HG03460 (cell line): ENCODE results near the gene PDLIM5.
"Not testable (repeated sequence)": the region's sequence is repeated elsewhere in the genome, so short reads cannot be mapped to it uniquely, and the experiment has no call there.

Source experiments
- ATAC-seq: cut with Tn5 transposase; IDR thresholded peaks from one replicate; pipeline ENCODE4 v1.9.1; 2021; ENCODE audit not compliant: unreplicated experiment

Gene PDLIM5

DNA sequence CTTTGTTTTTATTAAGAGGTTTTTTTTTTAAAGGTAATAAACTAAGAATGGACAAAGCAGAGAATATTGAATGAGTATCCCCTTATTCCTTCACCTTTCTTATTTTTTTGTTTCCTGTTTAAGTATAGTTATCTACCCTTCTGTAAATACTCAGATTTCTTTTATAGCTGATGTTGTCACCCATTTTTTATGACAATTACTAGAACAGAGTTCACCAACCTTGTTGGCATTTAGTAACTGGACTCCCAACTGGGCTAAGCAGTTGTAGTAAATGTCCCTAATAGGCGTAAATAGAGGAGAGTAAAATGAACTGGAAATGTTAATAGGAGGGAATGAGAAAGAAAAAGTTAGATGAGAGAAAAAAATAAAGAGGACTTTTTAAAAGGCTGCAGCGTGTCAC is 9.8 kb downstream of the PDLIM5 start:
- no peak for ATAC-seq

DNA sequence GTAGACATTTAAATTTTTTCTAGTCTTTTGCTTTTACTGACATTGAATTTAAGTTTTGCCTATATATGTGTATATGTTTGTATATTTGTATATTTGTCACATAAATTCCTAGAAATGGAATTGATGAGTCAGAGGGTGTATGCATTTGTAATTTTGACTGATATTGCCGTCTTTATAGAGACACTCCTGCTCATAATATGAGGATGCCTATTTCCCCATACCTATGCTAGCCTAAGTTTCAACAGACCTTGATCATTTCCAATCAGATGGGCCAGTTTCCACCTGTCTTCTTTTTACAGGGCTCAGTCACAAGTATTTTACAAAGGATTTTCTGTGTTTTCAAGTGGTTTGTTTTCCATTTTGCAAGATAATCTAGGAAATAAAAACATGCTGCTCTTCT is 10.8 kb downstream of the PDLIM5 start:
- ATAC-seq, result no peak

DNA sequence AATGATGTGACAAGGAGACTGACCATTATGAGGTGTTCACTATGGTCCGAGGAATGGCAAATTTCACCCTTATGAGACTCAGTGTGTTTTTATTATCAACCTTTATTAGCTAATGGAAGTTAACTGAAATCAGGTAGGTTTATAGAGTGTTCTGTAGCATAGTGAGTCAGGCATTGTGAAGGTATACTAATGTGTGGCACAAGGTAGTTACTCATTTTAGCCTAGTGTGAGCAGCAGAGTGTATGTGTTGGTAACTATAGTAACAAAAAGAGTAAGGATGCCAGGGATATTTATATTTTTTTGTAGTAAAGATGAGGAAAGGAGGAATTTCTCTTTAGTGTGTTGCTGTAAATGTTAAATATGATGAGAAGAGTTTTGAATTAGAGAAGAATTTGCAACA is 12.0 kb downstream of the PDLIM5 start:
- no peak for ATAC-seq

DNA sequence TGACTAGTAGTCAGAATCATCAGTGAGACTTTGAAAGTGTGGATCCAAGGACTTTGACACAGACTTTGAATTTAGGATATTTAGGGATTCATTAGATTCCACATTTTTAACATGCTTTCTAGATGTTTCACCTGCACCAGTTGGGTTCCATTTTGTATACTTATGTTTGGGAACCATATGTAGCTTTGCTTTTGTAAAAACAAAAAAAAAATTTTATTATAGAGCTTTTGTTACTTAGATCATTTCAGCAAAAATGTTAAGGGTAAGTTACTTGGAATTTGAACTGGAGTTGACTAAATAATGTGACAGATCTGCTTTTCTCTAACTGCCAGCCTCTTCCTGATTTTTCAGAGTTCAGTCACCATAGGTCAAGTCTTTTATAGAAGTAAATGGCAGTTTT is 14.6 kb downstream of the PDLIM5 start:
- no peak for ATAC-seq

DNA sequence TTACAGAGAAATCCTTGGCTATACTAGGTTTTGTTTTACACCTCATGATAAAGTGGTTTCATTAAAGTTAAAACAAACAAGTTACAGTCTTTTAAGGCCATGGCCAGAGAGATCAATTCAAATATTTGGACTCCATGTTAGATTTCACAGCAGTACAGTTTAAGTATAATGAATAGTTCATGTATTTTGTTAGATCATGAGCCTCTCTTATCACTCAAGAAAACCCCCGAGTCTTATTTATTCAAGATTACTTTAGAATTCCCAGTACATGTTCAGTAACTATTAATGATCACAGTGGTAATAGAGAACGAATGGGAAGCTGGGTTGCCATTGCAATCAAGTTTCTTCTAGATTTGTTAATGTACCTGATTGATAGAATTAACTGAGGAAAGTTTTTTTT is 15.2 kb downstream of the PDLIM5 start:
- ATAC-seq, result no peak

DNA sequence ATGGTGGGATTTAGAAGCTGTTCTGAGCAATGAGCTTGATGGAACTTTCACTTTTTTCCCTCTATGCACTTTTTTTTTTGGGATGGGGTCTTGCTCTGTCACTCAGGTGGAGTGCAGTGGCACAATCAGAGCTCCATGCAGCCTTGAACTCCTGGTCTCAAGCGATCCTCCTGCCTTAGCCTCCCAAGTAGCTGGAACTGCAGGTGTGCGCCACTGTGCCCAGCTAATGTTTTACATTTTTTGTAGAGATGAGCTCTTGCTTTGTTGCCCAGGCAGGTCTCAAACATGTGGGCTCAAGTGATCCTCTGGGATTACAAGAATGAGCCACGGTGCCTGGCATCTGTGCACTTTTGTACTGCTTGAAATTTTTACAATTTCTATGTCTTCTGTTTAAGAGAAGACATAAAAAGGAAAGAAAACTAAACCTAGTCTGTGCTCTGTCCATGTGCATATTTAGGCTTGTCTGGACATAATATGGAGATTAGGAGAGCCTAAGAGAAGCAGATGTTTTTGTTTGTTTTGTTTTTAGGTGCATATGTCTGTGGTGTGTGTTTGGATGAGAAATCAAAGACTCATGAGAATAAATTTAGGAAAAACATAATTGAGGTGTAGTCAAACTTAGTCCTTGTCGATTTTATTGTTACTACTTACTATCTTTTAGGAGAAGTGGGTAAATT is 16.5 kb downstream of the PDLIM5 start:
- ATAC-seq, result no peak

DNA sequence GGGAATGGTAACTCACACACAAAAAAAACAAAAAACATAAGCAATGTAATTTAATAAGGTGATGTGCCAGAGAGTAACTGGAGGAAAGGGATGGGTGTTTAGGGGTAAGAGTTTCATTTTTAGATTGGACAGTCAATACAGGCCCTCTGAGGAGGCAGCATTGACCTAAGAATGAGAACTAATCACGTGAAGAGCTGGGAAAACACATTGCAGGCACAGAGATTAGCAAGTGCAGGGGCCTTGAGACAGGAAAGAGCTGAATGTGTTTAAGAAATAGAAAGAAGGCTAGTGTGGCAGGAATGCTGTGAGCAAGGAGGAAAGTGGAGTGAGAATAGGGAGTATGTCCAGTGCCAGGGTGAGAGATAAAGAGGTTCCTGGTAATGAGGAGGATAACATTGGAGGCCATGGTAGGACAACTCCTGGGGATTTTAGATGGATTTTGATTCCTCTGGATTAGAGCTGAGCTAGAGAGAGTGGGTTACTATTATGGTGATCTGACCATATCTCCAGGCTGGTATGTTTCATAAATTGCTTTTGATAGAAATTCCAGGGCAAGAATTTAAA is 17.6 kb downstream of the PDLIM5 start:
- ATAC-seq, result no peak

DNA sequence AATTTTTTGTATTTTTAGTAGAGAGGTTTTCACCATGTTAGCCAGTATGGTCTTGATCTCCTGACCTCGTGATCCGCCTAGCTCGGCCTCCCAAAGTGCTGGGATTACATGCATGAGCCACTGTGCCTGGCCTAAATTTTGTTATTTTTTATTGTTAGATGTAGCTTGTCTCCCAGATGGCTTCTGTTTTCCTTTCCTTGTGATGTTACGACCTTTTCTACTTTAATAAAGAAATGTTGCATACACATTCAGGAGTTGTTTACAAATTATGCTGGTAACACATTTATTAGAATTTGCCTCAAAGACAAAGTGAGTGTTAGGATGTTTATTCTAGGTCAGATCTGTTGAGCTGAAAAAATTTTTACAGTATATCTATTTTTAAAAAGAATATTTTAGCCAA is 18.4 kb downstream of the PDLIM5 start:
- no peak for ATAC-seq

DNA sequence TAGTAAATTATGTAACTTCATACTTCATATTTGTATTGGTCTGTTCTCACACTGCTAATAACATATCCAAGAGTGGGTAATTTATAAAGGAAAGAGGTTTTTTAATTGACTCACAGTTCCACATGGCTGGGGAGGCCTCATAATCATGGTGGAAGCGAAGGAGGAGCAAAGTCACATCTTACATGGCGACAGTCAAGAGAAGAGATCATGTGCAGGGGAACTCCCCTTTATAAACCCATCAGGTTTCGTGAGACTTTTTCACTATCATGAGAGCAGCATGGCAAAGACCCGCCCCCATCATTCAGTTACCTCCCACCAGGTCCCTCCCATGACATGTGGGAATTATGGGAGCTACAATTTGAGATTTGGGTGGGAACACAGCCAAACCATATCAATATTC is 19.0 kb downstream of the PDLIM5 start:
- not testable (repeated sequence) for ATAC-seq

DNA sequence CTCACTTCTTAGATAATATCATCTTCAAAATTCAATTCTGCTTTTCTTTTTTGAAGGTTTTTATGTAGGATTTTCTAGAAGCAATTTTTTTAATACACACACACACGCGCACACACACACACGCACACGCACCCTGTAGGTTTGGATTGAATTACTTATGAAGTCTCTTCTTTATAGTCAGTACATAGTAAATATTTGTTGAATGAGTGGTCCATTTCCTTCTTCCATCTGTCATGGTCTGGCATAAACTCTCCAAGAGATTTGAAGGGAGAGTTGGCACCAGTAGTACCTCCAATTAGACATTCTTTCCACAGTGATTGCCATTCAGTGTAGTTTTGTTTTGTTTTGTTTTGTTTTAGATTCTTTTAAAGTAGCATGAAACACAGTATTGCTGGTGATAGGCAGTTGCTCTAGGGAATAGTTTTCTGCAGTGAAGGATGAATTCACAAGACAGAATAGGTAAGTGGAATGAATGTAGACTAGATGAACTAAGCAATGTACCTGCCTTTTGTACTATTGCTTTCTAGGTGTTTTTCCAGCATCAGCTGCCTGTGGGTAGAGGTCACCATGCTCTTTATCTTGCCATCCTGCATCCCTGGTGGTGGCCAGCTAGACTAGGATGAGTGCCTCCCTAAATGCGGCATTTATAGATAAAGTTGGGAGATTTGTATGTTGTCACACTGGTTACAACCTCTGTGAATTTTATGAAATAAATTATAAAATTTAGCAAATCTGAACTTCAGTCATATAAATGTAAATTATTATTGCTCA is 20.5 kb downstream of the PDLIM5 start:
- ATAC-seq, result no peak

DNA sequence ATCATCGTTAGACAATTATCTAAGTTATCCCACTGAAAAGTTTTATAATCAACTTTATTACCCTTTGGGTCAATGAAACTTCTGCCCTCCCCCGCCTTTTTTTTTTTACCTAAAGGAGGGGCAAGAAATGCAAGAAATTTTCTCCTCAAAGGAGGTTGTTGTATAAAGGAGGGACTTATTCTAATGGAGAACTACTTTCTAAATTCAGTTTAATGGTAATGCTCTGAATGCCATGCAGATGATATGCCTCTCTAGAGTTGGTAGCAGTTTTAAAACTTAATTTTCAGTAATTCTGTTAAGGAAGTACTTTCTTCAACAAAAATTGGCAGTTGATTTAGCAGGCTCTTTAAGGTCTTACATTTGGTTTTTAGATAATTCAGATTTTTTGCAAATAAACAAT is 23.3 kb downstream of the PDLIM5 start:
- no peak for ATAC-seq

DNA sequence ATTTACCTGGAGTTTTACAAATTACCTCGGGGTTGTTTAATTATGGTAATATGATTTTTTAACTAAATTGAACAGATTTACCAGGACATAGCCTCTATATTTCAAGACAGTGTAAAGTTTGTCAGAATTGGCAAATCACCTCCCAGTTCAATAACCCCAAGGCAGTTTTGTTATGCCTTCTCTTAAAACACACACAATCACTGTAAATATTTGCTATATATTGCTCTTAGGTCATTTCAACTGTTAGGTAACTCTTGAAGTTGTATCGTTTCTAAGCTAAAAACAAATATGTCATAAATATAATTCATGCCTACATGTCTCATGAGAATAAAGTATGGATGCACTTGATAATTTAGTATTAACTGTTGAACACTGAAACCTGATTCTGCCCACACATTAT is 24.1 kb downstream of the PDLIM5 start:
- ATAC-seq, result no peak

DNA sequence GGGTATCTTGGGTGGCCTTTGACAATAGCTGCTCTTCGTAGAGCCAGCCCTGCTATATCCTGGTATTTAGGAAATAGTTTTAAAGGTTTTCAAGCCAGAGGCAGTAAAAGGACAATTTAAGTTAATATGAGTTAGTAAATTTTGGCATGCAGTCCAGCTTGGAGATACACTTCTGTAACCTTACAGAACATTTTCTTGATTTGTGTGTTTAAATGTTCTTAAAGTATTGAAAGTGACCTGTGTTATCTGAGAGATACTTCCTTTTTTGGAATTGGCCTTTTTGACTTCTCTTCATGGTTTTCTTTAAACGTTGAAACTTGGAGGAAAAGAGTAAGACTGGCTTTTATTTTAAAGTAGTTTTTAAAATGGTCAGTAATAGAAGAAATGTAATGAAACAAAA is 25.5 kb downstream of the PDLIM5 start:
- no peak for ATAC-seq

DNA sequence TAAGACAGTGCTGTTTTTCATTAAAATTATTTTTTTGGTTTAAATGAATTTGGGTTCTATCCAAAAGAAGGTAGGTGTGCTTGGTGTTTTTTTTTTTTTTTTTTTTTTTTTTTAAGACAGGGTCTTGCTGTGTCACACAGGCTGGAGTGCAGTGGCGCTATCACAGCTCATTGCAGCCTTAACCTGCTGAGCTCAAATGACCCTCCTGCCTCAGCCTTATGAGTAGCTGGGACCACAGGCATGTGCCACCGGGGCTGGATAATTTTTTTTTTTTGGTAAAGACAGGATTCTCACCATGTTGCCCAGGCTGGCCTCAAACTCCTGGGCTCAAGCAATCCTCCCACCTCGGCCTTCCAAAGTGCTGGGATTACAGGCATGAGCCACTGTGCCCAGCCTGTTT is 27.1 kb downstream of the PDLIM5 start:
- ATAC-seq, result not testable (repeated sequence)

DNA sequence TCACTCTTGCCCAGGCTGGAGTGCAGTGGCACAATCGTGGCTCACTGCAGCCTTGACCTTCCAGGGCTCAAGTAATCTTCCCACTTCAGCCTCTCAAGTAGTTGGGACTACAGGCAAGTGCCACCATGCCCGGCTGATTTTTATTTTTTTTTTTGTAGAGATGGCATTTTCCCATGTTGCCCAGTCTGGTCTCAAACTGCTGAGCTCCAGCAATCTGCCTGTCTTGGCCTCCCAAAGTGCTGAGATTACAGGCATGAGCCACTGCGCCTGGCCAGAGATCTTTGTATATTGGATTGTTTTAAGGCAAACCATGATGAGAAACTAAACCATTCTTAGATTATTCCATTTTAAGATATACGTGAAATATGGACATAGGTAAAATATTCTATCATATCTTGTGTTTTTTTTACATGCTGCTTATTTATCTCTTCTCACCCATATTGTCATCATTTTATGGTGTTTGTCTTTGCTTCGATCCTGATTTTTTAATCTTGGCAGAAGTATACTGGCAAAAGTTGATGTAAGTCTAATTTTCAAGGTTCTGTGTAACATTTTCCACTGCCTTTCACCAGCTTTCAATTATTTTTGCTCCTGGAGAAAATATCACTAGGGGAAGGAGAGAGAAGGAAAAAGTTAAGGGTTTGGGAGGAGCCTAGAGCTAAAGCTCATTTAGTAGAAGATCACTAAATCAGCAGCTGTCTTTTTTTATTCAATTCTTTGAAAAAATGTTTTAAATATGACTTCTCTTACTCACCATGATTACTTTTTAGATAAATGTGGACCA is 27.8 kb downstream of the PDLIM5 start:
- ATAC-seq, result no peak

DNA sequence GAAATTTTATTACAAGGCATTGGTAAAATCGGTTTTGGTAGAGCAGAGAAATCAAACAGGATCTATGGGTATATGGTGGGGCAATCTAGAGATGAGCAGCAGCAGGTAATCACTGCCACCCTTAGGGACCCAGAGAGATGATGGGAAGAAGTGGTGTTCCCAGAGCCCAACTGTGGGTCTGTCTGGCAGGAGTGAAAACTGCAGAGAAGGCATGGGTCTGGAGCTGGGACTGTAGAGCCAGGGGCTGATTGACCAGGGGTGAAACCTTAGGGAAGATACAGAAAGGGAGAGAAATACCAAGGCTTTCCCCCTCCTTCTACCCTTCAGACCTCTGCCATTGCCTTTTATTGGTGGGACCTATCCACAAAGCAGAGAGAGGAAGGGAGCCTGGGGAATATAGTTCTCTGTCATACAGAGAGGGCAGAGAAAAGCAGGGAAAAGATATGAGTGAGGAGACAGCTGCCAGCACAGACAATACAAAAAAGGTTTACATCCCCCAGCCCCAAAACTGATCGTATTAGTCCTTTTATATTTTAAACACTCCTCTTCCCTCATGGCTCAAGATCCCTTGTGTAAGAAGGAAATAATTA is 28.7 kb downstream of the PDLIM5 start:
- ATAC-seq, result no peak

DNA sequence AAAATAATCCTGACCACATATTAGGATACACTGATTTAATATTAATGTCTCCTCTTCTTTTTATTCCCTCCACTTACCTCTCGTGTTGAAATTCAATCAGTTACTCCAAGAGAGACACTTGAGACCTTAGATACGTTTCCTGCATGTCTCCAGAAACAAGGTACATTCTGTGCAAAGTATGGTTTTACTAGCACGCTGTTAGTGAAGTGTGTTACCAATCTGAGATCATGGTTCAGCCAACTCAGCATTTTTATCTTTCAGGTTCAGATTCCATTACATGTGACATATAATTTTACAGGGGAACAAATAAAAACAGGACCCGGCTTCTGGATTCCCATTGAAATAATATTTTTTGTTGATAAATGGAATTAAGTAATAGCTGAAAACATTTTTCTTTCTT is 32.2 kb downstream of the PDLIM5 start:
- no peak for ATAC-seq

DNA sequence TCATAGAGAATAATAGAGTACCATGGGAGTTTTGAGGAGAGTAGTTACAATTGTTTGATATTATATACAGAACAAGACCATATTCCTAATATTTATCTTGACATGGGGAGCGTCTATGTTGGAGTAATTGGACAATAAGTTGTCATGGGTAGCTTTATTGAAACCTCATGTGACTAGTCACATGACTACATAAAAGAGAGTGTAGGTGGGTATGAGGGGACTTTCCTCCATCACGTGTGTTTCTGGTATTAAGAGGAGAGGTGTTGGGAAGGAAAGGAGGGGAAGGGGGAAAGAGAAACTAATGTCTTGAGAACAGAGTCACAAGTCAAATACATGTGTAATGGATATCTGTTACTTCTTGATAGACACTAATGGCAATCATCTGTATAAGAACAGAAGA is 33.1 kb downstream of the PDLIM5 start:
- ATAC-seq, result no peak

DNA sequence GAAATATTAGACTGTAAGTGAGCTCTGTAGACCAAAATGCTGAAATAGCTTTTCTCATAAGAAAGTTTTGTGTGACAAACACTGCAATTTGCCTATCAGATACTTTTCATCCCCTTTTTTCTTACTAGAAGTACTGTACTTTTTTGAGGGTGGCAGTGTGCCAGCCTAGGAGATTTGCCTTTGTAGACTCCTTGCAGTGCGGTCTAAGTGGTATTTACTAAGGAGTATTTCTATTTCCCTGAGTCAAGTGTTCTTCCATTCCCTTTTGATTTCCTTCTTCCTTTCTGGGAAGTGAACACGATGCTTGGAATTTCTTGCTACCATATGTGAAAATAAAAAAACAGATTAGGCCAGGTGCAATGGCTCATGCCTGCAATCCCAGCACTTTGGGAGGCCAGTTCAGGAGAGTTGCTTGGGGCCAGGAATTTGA is 34.6 kb downstream of the PDLIM5 start:
- ATAC-seq, result no peak

DNA sequence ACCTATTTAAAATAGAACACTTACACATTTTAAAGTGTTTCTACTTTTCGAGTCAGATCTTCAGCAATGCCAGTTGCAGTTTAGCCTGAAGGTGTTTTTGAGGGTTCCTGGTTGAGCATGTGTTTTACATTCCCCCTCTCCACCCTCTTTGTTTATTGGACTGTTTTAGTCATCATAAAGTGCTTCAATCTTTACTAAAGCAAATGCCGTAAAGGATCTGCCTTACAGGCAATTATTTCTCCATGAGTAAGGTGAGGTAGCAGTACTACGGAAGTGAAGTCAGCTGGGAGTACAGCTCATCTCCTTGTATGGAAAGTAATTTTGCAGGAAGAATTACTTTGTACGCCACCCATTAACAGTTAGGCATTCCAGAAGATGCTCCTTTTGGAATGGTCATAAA is 36.9 kb downstream of the PDLIM5 start:
- ATAC-seq, result no peak

DNA sequence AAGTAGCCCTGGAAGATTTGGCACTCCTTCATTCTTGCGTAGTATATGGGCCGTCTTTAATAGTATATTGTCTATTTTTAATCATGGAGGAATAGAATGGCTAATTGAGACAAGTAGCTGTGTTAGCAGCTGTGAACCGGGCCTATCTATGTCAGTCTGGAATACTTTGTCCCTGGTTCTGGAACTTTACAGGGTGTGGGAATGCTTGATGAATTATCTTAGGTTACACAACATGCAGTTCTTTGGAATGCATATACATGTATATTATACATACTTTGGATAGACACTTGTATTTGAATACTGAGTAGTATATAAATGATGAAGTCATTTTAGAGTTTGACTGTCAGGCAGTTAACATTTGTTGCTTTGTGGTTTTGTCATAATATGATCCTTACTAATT is 37.4 kb downstream of the PDLIM5 start:
- no peak for ATAC-seq
